Heart right ventricle (tissue), 16 donors: ENCODE results near the gene GAST. TPM values are rescaled to one million over a fixed set of nuclear protein-coding genes. Genes with fewer than 3 reads are reported as not detected.
"Not testable (repeated sequence)": the region's sequence is repeated elsewhere in the genome, so short reads cannot be mapped to it uniquely, and the experiment has no call there.

Source experiments
- ATAC-seq, 8 donors: fragments of 200-7000 bp; cut with Tn5 transposase; one replicate each; pipeline ENCODE4 v1.9.1; 2020; ENCODE audit warnings: mild to moderate bottlenecking in 8 of 8, moderate library complexity in 8 of 8, moderate number of reproducible peaks in 1 of 8
- DNase-seq, 2 donors: peaks; one replicate each; pipeline ENCODE4 v3.0.0-alpha.2; 2020
- H3K27ac ChIP-seq, 10 donors: fragments of 200-600 bp; sonication (generic) in 2 of 10; one replicate each; pipeline versions ENCODE4 v1.5.0 to v1.8.0; 2020 to 2022; ENCODE audit warnings: mild to moderate bottlenecking in 3 of 10
- H3K27me3 ChIP-seq, 7 donors: fragments of 200-600 bp; one replicate each; pipeline ENCODE4 v1.8.0; 2021 to 2022; ENCODE audit warnings: mild to moderate bottlenecking in 2 of 7
- H3K36me3 ChIP-seq, 9 donors: fragments of 200-600 bp; sonication (generic) in 1 of 9; one replicate each; pipeline versions ENCODE4 v1.5.0 to v1.8.0; 2020 to 2022; ENCODE audit warnings: mild to moderate bottlenecking in 2 of 9
- H3K4me1 ChIP-seq, 9 donors: fragments of 200-600 bp; sonication (generic) in 1 of 9; one replicate each; pipeline versions ENCODE4 v1.5.0 to v1.8.0; 2020 to 2022; ENCODE audit warnings: mild to moderate bottlenecking in 4 of 9
- H3K4me3 ChIP-seq, 10 donors: fragments of 200-600 bp; sonication (generic) in 2 of 10; one replicate each; pipeline versions ENCODE4 v1.5.0 to v1.8.0; 2020 to 2022; ENCODE audit warnings: mild to moderate bottlenecking in 7 of 10, moderate library complexity in 2 of 10
- H3K9me3 ChIP-seq, 11 donors: fragments of 200-600 bp in 10 of 11; sonication (generic) in 2 of 11; one replicate each; pipeline versions ENCODE4 v1.5.0 to v1.8.0; 2013 to 2022; ENCODE audit warnings: mild to moderate bottlenecking in 2 of 11, control low read depth in 1 of 11, moderate library complexity in 1 of 11
- WGBS, 2 donors: extraction: QIAGEN DNeasy Blood & Tissue Kit; methylation state at CpG; one replicate each; pipeline ENCODE4 v1.1.7; 2013; ENCODE audit warnings: inconsistent platforms in 1 of 2; 5-methylcytosine and 5-hydroxymethylcytosine counted together
- intact Hi-C, 10 donors: fragments of 100-400 bp; cut with DNase I; formaldehyde crosslinking; loops; one replicate each; pipeline versions ENCODE4 v1.11.1 to v1.14.2; 2022
- polyA plus RNA-seq, 2 donors: library from polyadenylated mRNA; stranded (reverse); fragments of 200-250 nt; gene quantifications; one replicate each; pipeline ENCODE4 v1.2.3, GENCODE V29; 2013
- total RNA-seq, 10 donors: library from RNA; stranded (reverse); fragmentation: NEBNext Ultra II Directional in 3 of 10; extraction: Animal tissue kit (Norgen Biotek cat#: 25700) in 3 of 10; gene quantifications; one replicate each; pipeline versions ENCODE4 v1.2.1 to v1.2.4, GENCODE V29; 2021 to 2023
- TF ChIP-seq, protein P1 (sequence below), 9 donors: fragments of 200-600 bp; sonication (generic) in 2 of 9; IDR thresholded peaks; one replicate each; pipeline versions ENCODE4 v1.5.0 to v1.8.0; 2021 to 2022; ENCODE audit warnings: antibody characterized with exemption in 9 of 9, mild to moderate bottlenecking in 5 of 9, moderate library complexity in 1 of 9
- donor health status: Arrhythmogenic right ventricular cardiomyopathy.
- donor health status: ischemic (EF 13 %, LVEDD 7.1; RV severe dilation, severe dysfunction).
- donor health status: healthy with polysubstance abuse.
- donor health status: DM: no; HTN: yes; CAD: no.
- donor health status: DM: no; HTN: no; CAD: no.
- donor health status: ischemic (EF 25% LVEDD 6.9; RV normal size, moderate dysfunction).
- donor health status: ischemic (EF 25% LVEDD 5.7; RV mildly dilated, moderate dysfunction).
- donor health status: healthy.
- donor health status: DM: yes; HTN: yes; CAD: no.
- donor health status: Ischemic cardiomyopathy.
- donor health status: ischemic (EF 35%, LVEDD 5.7; RV mildly dilated, moderate dysfunction).
- donor health status: nonischemic (EF 11% LVEDD 7.7; RV severe dilation, severe dysfunction).
- donor health status: DM: yes; HTN: yes; CAD: no.
- donor health status: PGD.
- donor health status: ischemic (EF 29% LVEDD 5.4; RV normal size, mild dysfunction).
- donor health status: nonischemic (EF 23%, LVEDD 6.1; RV moderate dilation, normal function).

Gene GAST
- total and polyA plus RNA-seq, 12 donors: not detected

DNA sequence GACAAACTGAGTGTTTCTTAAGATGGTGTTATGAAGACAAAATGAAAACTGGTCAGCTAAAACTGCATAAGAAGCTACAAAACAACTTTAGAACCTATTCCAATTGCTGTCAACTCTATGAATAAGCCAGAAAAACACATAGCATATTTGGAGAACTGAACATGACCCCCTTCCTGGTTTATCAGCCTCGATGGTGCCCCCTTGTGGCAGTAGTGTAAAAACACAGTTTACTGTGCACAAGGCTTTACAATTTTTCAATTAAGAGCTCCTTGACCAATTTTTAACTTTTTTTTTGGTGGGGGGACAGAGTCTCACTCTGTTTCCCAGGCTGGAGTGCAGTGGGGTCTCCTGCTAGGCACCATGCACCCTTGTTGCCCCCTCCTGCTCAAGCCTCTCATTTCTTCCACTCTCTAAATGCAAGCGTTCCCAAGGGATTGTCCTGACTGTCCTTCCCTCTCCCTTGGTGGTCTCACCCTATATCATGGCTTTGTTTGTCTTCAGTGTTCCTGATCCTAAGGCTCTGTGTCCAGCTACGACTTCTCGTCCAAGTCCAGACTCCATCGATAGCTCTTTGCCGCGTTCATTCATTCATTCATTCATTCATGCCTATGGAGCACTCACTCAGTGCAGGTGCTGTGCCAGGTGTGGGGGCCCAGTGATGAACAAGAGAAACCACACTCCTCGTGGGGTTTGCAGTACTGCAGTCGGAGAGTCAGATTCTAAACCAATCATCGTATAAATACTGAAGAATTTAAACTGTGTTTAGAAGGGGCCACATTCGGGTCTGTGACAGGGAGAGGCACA is 16.0 kb upstream of the GAST start:
- intact Hi-C loops: no loop called here
- H3K4me1 ChIP-seq: peaks cover 4 to 48% (median 34%) of the 10 kb centered on the region in 9 donors
- TF ChIP-seq, protein P1, sequence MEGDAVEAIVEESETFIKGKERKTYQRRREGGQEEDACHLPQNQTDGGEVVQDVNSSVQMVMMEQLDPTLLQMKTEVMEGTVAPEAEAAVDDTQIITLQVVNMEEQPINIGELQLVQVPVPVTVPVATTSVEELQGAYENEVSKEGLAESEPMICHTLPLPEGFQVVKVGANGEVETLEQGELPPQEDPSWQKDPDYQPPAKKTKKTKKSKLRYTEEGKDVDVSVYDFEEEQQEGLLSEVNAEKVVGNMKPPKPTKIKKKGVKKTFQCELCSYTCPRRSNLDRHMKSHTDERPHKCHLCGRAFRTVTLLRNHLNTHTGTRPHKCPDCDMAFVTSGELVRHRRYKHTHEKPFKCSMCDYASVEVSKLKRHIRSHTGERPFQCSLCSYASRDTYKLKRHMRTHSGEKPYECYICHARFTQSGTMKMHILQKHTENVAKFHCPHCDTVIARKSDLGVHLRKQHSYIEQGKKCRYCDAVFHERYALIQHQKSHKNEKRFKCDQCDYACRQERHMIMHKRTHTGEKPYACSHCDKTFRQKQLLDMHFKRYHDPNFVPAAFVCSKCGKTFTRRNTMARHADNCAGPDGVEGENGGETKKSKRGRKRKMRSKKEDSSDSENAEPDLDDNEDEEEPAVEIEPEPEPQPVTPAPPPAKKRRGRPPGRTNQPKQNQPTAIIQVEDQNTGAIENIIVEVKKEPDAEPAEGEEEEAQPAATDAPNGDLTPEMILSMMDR (IDR thresholded peaks at IDR 0.05): peak; percentile 78 to 87 (median 83)
- H3K4me3 ChIP-seq: no peak overlapping the region
- WGBS, 2 donors: 54 to 59% methylated on average over 11 of the region's 11 CpGs
- H3K36me3 ChIP-seq: peaks cover 0 to 46% (median 34%) of the 10 kb centered on the region in 9 donors
- peak in 1 of 2 donors; percentile 73 for DNase-seq
- H3K9me3 ChIP-seq: no peaks in the 10 kb centered on the region
- peak in 5 of 8 donors; percentile 9 to 53 (median 39) for ATAC-seq
- H3K27me3 ChIP-seq: no peaks in the 10 kb centered on the region
- peak overlapping the region in 5 of 10 donors; percentile 42 to 62 (median 47) for H3K27ac ChIP-seq

DNA sequence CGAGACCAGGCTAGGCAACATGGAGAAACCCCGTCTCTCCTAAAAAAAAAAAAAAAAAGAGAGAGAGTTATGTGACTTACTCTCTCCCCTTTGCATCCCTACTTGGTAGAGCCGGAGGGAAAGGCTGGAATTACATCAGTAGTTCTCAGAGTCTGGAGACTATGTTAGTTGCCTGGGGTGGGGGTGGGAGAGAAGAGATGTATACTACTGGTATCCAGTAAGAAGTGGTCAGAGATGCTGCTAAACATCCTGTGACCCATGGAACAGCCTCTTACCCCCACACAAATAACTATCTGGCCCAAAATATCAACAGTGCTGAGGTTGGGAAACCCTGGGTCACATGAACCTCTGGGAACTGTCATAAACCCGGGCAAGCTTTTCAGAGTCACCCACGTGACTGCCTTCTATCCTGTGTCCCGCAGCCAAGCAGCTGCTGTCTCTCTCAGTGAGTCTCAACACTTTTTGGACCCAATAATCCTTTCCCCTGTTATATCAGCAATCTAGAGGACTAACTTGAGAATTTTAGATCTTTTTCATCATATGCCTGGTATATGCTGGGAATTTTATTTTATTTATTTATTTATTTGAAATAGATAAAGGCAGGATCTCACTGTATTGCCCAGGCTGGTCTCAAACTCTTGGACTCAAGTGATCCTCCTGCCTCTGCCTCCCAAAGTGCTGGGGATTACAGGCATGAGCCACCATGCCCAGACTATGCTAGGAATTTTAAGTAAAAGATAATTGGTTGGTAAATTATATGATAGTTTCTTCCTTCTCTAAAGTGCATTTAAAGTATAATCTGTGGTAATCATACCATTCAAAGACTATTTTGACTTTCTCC is 14.8 kb upstream of the GAST start:
- Histone ChIP-seq H3K9me3 (no peaks in the 10 kb centered on the region), H3K27ac (peak overlapping the region in 8 of 10 donors; percentile 2 to 66 (median 46)), H3K27me3 (no peaks in the 10 kb centered on the region), H3K4me1 (peaks cover 4 to 36% (median 24%) of the 10 kb centered on the region in 9 donors), H3K36me3 (peaks cover 0 to 34% (median 22%) of the 10 kb centered on the region in 9 donors), H3K4me3 (no peak overlapping the region)
- DNase-seq (peak; percentile 44 to 80), ATAC-seq (peak; percentile 65 to 94 (median 90))
- 30 to 34% methylated on average over 6 of the region's 6 CpGs for WGBS, 2 donors
- intact Hi-C loops: no loop called here
- TF ChIP-seq, protein P1 (IDR thresholded peaks at IDR 0.05): no peak

DNA sequence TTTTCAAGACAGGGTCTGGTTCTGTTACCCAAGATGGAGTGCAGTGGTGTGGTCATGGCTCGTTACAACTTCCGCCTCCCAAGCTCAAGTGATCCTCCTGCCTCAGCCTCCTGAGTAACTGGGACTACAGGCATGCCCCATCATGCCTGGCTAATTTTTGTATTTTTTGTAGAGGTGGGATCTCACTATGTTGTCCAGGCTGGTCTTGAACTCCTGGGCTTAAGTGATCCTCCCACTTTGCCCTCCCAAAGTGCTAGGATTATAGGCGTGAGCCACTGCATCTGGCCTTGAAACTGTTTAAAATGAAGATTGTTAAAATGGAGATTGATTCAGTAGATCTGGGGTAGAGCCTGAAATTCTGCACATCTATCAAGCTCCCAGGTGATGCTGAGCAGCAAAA is 11.3 kb upstream of the GAST start:
- intact Hi-C loops, H3K27me3 ChIP-seq, DNase-seq, H3K4me3 ChIP-seq, H3K27ac ChIP-seq, H3K36me3 ChIP-seq, H3K9me3 ChIP-seq, ATAC-seq: not testable (repeated sequence)
- WGBS, 2 donors: 88 to 95% methylated on average over 3 of the region's 3 CpGs
- peaks cover 4 to 23% (median 20%) of the 10 kb centered on the region in 9 donors for H3K4me1 ChIP-seq

DNA sequence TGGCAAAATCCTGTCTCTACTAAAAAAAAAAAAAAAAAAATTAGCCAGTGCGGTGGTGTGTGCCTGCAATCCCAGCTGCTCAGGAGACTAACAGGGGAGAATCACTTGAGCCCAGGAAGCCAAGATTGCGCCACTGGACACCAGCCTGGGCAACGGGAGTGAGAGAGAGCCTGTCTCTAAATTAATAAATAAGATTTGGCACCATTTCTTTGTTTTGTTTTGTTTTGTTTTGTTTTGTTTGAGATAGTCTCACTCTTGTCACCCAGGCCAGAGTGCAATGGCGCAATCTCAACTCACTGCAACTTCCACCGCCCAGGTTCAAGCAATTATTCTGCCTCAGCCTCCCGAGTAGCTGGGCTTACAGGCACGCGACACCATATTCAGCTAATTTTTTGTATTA is 9.4 kb upstream of the GAST start:
- ATAC-seq (no peak), DNase-seq (no peak)
- TF ChIP-seq, protein P1 (IDR thresholded peaks at IDR 0.05): no peak
- Histone ChIP-seq H3K4me1 (peaks cover 0 to 5% (median 2%) of the 10 kb centered on the region in 9 donors), H3K36me3 (no peaks in the 10 kb centered on the region), H3K27ac (no peak overlapping the region), H3K4me3 (no peak overlapping the region), H3K9me3 (no peaks in the 10 kb centered on the region), H3K27me3 (no peaks in the 10 kb centered on the region)
- WGBS, 2 donors: 91 to 92% methylated on average over 8 of the region's 8 CpGs
- intact Hi-C loops: no loop called here
